GM19438 (cell line): ENCODE results near the gene MTR.

Experiments
- ATAC-seq: cut with Tn5 transposase; IDR thresholded peaks from one replicate; pipeline ENCODE4 v1.9.1; 2021; ENCODE audit warnings: low read depth; ENCODE audit not compliant: unreplicated experiment

The MTR gene

GRCh38 chr1:236861560-236862218 lies 66.6 kb downstream of the MTR start:
- ATAC-seq: no peak

GRCh38 chr1:236862219-236862591 lies 67.1 kb downstream of the MTR start:
- ATAC-seq: no peak

GRCh38 chr1:236862615-236863211 lies 67.6 kb downstream of the MTR start:
- no peak for ATAC-seq

- ATAC-seq: no peak
These were observed 69.1 kb downstream of the MTR start for GRCh38 chr1:236864211-236864610.

- ATAC-seq: no peak
These were observed 70.1 kb downstream of the MTR start for GRCh38 chr1:236864996-236865817.

GRCh38 chr1:236865818-236866155 lies 70.7 kb downstream of the MTR start:
- ATAC-seq: no peak

- peak; percentile 83 for ATAC-seq
These were observed 73.8 kb downstream of the MTR start for GRCh38 chr1:236868625-236869467.

GRCh38 chr1:236869911-236870310 lies 74.8 kb downstream of the MTR start:
- ATAC-seq: no peak

- ATAC-seq: no peak
These were observed 75.6 kb downstream of the MTR start for GRCh38 chr1:236870721-236871120.

GRCh38 chr1:236872075-236872666 lies 77.1 kb downstream of the MTR start:
- no peak for ATAC-seq

GRCh38 chr1:236875975-236876374 lies 80.9 kb downstream of the MTR start:
- ATAC-seq: no peak

GRCh38 chr1:236877661-236878060 lies 82.6 kb downstream of the MTR start:
- no peak for ATAC-seq

GRCh38 chr1:236880209-236880608 lies 85.1 kb downstream of the MTR start:
- no peak for ATAC-seq

GRCh38 chr1:236882678-236883077 lies 87.6 kb downstream of the MTR start:
- no peak for ATAC-seq

GRCh38 chr1:236886199-236886598 lies 91.1 kb downstream of the MTR start:
- no peak for ATAC-seq

GRCh38 chr1:236887081-236887480 lies 92.0 kb downstream of the MTR start:
- no peak for ATAC-seq

- ATAC-seq: no peak
These were observed 93.0 kb downstream of the MTR start for GRCh38 chr1:236888126-236888525.

- no peak for ATAC-seq
These were observed 93.8 kb downstream of the MTR start for GRCh38 chr1:236888903-236889302.

GRCh38 chr1:236890152-236891056 lies 95.3 kb downstream of the MTR start:
- ATAC-seq: no peak
